ENCODE measurements around the gene EEF1G.
"Not testable (repeated sequence)": the region's sequence is repeated elsewhere in the genome, so short reads cannot be mapped to it uniquely, and the experiment has no call there.

The EEF1G gene, protein sequence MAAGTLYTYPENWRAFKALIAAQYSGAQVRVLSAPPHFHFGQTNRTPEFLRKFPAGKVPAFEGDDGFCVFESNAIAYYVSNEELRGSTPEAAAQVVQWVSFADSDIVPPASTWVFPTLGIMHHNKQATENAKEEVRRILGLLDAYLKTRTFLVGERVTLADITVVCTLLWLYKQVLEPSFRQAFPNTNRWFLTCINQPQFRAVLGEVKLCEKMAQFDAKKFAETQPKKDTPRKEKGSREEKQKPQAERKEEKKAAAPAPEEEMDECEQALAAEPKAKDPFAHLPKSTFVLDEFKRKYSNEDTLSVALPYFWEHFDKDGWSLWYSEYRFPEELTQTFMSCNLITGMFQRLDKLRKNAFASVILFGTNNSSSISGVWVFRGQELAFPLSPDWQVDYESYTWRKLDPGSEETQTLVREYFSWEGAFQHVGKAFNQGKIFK

DNA sequence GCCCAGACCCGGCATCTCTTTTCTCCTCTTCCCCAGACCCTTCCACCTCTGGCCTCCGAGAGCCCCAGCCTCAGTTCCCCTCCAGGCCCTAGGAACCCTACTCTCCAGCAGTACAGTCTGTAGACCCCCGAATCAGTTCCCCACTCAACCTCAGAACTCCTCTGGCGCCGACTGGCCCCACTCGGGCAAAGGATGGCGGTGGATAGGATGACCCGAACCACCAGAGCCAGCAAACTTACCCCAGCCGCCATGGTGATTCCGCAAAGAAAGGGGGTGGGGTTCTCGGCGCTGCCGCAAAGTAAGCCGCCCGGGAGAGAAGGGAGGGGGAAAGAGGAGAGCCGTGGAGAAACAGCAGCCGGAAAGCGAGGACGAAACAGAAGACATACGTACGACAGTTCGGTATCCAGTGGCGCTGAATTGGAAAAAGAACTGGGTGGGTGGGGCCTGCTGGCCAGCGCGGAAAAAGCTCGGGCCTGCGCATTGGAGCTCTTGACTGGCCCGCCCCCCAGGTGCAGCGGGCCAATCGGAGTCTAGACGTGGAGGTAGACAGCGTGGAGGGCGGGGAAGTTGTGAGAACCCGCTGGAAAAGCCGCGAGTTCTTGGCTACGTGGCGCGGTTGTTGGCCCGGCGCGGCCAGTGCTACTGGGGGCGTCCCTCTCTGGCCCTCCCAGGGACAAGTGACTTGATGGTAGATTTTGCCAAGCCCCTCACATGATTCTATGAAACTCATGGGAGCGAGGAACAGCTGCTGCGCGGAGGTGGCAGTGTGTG lies at the start of gene EEF1G:
EEF1G (minus strand) TSS at position 300 of the 771 bp plus-strand sequence; CDS start at position 251, 49 bp downstream.
- DNase-seq: peak; percentile 100

DNA sequence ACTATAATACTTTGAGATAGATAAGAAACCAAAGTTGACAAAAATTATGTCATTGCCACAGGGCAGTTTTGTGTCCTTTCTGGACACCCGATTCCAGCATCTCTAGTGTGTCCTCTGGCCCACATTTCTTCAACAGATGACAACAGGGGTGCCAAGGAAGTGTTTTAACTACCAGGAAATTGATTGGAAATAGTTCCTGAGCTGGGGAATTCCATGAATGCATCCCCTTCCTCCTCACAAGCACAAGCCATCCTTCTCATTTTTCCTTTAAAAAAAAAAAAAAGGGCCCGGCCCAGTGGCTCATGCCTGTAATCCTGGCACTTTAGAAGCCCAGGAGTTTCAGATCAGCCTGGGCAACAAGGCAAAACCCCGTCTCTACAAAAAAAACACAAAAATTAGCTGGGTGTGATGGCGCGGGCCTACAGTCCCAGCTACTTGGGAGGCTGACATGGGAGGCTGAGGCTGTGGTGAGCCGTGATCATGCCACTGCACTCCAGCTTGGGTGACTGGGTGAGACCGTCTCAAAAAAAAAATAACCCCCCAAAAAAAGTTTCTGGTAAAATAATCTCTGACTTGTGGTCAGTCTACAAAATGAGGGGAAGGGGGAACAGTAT lies 48.9 kb upstream of the EEF1G start:
- DNase-seq: no peak

DNA sequence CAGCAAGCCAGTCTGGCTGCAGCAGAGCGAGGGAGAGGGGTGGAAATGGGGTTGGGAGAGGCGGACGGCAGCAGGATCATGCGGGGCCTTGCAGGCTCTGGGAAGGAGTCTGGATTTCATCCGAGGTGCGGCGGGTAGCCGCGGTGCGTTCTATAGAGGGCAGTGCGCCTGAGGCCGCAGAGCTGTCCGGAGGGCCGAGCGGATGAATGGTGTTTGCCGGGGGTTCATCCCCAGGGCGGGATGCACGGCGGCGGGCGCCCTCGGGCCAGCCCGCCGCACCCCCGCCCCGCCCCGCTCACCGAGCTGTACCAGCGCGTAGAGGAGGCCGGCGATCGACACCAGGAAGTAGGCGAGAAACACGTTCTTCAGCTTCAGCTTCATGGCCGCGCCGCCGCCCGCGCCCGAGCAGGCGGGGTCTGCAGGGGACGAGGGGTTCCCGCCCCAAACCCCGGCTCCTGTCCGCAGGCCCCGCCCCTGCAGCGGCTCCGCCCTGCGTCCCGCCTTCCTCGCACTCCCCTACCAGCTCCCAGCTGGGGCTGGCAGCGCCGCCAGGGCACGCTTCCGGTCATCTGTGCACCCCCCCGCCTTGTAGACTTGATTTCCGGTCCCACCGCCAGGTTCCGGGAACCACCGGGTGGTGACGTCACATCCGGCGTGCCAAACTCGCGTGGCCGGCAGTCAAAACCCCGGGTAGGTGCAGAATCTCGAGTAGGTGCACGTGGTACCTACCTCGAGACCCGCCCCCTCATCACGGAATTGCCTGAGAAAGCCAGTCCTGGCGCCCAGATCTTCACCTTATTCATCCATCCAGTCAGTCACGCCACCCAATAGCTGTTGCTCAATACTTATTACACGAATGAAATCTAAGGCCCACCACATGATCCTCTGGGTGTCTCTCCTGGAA lies 48.1 kb upstream of the EEF1G start, which contains the start of gene B3GAT3:
B3GAT3 (minus strand) TSS at position 420 of the 904 bp plus-strand sequence; CDS start at position 381, 39 bp downstream.
- DNase-seq: peak; percentile 100

DNA sequence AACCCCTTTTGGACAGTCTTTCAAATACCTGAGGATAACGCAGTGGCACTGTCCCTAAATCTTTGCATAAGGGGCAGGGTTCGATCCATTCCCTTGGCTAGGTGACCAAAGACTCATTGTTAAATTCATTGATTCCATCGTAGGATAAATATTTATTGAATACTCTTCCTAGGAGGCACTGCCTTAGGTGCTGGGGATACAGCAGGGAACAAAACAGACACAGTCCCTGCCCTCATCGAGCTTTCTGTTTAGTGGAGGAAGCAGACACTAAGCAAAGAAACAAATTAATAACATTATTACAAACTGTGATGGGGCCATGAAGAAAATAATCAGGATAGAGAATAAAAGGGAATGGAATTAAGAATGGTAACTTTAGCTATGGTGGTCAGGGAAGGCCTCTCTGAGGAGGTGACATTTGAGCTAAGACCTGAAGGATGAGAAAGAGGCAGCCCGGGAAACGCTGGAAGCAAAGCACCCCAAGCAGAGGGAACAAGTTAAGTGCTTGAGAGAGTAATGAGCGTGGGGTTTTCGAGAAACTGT lies 47.4 kb upstream of the EEF1G start:
- DNase-seq: no peak

DNA sequence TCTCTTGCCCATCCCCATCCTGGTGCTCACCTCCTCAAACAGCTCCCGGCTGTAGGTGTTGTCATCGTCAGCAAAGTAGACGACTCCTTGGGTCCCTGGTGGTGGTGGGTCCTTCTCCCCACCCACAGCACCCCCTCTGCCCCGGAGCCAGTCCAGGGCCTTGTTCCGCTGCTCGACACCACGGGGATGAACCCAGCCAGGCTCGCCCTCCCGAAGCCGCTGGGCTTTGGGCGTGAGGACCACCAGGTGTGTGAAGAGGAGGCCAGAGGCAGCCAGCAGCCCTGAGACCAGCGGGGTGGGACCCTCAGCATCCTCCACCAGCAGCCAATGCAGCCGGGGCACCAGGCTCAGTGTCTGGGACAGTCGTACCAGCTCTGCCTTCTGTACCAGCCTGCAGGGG lies 43.3 kb upstream of the EEF1G start:
- not testable (repeated sequence) for DNase-seq

DNA sequence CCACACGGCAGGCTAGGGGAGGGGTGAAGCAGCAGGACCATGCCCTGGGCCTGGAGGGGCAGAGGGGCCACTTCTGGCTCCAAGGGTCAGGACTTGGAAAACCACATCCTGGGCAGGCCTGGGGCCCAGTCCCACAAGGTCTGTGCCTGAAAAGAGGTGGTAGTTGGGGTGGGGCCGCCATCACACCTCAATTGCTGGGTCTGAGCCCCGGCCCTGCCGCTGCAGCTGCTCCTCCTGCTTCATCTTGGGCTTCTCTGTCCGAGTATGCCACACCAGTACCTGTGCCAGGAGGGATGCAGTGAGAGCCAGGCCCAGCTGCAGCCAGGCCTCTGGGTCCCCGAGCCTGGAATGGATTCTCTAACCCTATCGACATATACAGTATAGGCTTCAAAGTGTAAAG lies 41.8 kb upstream of the EEF1G start:
- no peak for DNase-seq

DNA sequence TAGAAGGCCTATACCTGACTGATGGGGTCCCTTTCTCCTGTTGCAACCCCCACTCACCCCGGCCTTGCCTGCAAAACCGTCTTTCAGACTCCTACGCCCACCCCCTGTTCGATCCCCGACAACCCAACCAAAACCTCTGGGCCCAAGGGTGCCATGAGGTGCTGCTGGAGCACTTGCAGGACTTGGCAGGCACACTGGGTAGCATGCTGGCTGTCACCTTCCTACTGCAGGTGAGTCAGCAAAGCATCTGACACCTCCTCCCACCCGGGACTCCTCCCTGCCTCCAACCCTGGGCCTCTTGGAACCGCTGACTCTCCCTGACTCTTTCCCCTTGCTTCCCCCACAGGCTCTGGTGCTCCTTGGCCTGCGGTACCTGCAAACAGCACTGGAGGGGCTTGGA lies 40.6 kb upstream of the EEF1G start:
- peak; percentile 83 for DNase-seq

DNA sequence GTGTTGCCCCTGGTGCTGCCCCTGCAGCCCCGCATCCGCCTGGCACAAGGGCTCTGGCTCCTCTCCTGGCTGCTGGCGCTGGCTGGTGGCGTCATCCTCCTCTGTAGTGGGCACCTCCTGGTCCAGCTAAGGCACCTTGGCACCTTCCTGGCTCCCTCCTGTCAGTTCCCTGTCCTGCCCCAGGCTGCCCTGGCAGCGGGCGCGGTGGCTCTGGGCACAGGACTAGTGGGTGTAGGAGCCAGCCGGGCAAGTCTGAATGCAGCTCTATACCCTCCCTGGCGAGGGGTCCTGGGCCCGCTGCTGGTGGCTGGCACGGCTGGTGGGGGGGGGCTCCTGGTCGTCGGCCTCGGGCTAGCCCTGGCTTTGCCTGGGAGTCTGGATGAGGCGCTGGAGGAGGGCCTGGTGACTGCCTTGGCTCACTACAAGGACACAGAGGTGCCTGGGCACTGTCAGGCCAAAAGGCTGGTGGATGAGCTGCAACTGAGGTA lies 39.6 kb upstream of the EEF1G start:
- no peak for DNase-seq

DNA sequence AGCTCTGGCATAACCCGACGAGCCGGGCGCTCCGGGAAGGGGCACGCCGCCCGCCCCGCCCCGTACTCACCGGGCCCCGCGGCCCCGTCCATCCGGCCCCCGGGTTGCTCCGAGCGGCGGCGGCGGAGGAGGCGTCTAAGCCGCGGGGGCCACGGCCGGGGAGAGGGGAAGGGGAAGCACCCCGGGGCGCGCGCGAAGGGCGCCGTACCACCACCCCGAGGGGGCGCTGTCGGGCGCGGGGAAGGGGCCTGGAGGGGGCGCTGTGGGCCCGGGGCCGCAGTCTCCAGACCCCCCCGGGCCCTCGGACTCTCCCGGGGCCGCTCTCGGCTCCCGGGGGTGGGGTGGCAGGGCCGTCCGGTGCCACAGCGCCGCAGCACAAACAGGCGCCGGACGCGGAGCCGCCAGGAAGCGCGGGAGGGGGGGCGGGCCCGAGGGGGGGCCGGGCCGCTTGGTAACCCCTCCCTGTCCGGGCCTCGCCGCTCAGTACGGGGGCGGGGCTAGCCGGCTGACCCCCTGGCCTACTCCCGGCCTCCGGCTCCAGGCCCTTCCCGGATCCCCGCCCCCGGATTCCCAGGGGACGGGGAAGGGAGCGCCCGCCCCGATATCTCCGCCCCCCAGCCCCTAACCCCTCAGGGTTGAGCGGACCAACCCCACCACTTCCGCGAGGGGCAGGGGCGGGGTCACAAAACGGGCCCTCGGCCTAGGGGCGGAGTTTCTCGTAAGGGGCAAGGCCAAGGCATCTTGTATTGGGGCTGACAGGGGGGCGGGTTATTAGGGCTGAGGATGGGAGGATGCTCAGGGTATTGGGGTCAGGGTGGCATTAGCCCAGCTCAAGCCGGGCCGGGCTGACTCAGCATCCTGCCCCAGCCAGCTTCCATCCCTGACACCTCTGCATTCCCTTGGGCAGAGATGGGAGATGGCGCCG lies 38.9 kb upstream of the EEF1G start, which contains the start of the genes EML3 and ROM1:
EML3 (minus strand) TSS at position 410 of the 925 bp plus-strand sequence; CDS start at position 92, 318 bp downstream.
ROM1 (plus strand) TSS at position 892 of the 925 bp plus-strand sequence; CDS start at position 917, 25 bp downstream.
- DNase-seq: peak; percentile 91

DNA sequence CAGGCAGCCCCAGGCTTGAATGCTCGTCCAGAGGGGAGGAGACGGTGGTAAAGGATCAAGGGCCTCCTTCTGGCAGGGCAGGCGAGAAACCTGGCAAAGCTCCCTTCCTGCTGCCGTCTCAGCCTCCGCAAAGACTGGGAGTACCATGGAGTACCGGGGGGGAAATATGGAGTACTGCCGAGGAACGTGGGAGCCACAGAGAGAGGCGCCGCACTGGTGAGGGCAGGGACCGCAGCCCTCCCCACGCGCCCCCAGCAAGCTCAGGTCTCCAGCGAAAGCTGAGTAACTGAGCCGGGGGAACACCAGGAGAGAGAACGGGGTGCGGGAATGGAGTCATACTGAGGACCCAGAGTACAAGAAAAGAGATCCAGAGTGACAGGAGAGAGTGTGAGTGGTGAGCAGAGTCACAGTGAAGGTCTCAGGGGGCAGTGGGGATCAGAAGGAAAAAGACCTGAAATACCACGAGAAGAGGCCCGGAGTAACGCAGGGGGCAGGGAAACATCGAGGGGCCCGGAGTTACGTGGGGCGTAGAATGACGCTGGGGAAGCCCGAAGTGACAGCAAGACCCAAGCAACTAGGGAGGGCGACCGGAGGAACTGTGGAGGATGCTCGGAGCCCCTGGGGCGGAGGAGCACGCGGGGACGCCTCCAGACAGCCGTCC lies 38.1 kb upstream of the EEF1G start:
- DNase-seq: peak; percentile 59

DNA sequence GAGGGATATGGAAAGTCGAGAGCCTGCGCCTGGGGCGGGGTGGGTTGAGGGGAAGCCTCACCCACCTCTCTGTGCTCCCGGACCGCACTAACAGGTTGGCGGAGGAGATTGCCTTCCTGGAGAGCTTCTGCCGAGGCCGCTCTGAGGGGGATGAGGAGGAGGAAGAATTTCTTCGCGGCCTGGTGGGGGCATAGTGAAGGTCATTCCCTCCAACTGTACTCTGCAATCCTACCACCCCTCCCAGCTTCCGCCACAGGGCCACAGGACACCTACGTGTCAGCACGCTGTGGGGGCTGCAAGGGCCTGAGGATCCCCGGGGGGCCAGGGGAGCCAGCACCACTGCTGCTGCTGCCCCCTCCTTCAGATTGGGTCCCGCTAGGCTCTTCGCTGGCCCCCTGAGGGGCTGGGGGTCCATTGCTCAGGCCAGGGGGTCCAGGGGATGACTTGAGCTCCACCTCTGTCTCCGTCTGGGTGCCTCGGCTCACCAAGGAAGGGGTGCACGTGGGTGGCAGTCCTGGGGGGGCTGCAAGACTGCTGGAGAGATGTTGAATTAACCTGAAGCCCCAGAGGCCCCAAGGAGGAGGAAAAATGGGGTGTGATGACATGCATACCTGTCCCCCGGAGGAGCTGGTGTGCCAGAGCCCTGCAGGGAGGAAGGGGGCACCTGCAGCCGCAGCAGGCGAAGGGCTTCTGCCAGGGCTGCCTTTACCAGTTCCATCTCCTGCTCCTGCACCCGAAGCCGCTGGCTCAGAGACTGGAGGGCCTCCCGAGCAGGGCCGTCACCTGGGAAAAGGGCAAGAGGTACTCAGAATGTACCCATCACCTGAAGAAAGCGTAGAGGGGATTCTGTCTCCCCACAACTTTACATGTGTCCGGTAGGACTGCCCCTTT lies 37.4 kb upstream of the EEF1G start:
- DNase-seq: no peak

DNA sequence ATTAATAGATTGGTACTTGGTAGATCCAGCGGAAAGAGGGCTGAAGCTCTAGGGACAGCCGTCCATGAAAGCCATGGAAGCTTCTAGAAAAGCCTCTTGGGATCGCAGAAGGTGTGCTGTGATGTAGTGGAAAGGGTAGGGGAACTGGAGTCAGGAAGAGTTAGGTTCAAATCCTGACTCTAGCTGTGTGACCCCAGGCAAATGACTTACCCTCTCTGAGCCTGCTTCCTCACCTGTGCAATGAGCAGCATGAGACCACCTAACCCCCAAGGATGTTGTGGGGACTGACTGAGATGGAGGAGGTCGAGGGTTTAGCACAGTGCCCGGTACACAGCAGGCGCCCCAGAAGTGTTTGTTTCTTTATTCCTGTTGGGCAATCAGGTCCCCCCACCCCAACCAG lies 36.7 kb upstream of the EEF1G start:
- no peak for DNase-seq

DNA sequence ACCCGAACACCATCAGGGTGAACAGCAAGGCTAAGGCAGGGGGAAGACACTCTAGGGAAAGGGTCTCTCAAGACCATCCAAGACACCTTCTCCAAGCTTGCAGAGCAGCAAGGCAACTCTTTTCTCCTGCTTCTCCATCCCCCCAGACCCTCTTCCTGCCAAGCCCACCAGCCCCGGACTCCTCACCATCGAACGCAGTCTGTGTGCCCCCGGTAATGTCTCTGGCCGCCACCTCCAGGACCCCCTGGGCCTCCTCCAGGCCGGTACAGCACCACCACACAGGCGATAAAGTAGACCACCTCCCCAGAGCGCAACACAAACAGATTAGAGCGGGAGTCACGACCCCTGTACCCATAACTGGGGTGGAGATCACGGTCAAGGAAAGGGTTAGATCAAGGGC lies 35.1 kb upstream of the EEF1G start:
- no peak for DNase-seq

DNA sequence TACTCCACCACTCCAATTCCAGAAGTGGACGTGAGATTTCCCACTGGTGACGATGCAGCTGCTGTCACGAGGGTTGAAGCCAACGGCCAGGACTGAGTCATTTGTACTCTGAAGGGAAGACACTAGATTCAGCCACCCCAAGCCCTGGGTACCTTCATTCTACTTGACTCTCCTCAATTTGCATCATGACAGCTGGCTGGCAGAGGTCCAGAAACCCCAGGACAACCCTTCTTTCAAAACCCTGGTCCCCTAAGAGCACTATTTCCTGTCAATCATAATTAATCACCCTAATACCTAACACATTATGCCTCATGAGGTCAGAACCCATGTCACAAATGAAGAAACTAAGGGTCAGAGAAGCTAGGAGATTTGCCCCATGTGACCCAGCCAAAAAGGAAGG lies 34.0 kb upstream of the EEF1G start:
- DNase-seq: no peak

DNA sequence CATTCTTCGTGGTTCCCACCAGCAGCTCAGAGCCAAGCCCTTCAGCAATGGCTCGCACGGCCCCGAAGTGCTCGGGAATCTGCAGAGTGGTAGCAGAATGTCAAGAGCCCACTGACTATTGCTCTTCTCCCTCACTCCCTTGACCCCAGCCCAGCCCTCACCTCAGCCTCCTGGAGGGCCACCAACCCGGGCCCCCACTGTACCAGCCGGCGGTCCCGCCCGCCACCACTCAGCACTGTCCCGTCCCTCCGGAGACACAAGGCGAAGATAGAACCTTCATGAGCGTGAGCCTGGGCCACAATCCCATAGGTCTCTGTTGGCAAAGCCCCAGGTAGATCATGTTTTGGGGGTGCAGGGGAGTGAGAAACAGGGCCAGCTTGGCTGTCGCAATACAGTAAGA lies 32.2 kb upstream of the EEF1G start:
- no peak for DNase-seq

DNA sequence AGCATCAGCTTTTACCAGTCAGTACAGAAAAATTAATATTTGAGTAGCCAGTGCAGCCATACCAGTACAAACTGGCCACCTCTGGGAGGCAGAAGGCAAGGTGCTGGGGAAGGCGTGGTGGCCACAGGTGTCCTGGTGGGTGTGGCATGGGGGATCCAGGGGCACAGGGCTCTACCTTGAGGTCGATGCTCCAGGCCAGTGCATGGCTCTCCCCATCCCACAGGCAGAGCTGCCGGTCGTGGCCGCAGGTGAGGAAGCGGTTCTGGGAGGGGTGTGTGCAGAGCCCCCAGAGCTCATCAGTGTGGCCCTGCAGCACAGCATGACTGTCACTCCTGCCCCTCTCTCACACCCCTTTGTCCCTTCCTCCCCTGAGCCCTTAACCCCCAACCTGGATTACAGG lies 31.8 kb upstream of the EEF1G start:
- DNase-seq: no peak

DNA sequence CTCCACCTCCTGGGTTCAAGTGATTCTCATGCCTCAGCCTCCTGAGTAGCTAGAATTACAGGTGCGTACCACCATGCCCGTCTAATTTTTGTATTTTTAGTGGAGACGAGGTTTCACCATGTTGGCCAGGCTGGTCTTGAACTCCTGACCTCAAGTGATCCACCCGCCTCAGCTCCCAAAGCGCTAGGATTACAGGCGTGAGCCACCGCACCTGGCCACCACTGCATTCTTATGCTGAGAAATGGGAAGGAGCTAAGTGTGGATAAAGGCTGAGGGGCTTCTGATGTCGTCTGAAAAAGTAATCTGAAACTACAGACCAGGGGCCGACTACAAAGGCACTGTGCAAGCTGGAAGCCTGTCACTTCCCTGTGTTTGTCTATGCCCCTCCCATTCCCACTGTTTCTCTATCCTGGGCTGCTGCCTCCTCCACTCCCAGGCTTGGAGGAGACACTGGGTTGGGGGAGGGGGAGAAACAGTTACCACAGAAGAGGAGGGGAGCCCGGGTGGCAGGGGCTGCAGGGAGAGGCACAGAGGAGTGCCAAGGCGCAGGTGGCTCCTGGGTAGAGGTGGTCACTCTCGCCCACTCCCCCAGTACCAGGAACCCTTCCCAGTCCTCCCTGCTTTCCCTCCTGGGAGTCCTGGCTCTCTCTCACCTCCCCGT lies 30.9 kb upstream of the EEF1G start:
- no peak for DNase-seq

DNA sequence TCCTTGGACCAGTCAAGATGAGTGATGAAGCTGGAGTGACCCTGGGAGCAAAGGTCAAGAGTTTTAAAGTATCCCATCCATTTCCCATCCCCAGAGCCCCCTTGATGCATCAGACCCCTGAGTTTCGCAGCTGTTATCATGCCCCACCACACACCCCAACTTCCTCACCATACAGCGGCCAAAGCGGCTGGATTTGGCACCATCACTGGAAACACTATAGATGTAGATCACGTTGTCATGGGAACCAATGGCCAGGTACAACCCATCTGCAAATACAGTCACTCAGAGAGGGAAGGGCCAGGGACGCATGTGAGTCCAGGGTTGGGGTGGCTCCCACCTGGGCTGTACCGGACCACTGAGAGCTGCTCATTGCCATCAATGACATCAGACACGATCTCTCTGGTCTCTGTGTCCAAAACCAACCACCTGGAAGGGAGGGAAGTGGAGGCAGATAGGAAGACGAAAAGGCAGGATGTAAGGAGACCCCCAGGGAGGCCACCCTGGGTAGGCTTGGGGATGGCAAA lies 30.1 kb upstream of the EEF1G start:
- no peak for DNase-seq
